ENCODE data around the gene MACROD2. TPM values are rescaled to one million over a fixed set of nuclear protein-coding genes. Genes with fewer than 3 reads are reported as not detected.

MACROD2 gene
- total RNA-seq, 1 experiment from 2014 or later, result 3.7 TPM

DNA sequence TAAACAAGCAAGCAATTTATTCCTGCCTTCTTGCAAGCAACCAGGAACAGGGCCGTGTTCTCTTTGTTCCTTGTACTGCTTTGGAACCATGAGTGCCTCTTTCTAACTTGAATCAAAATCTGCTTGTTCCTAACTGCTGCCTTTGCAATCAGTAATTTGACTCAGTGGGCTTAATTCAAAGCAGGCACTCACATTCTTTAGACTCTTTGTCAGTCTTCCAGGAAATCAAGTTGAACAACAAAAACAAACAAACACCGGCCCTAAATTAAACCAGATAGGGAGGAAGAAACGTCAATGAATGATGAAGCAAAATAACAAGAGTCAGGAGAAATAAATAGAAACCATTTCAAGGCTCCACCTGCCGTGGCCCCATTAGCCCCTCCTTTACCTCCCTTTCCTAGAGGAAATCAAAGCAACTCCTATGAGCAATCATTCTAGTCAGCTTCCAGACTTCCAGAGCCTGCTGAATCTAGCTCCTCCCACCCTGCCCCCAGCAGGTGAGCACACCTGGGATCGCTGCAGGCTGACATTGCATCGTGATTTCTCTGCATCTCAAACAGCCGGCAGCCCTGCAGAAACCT lies 924.3 kb downstream of the MACROD2 start:
- no peak overlapping the region for H3K27ac ChIP-seq (ENCODE audit: low read depth, low read length)
- DNase-seq (ENCODE audit: low read depth, low spot score) (peak; percentile 6), ATAC-seq (peak; percentile 76)
- ChIA-PET RAD21 (ENCODE audit: low non-redundant PET in 1 of 2, low total read pairs in 2 of 2, uncharacterized antibody in 2 of 2, unreplicated experiment in 2 of 2) (no interaction called here), CTCF (no interaction called here), POLR2A (no interaction called here)
- no peaks in the 10 kb centered on the region for H3K36me3 ChIP-seq (ENCODE audit: control insufficient read depth in 1 of 2, insufficient read depth in 2 of 2, low read length in 2 of 2)
- no peaks in the 10 kb centered on the region for H3K27me3 ChIP-seq (ENCODE audit: insufficient read depth, low read length)
- H4K20me1 ChIP-seq (ENCODE audit: insufficient read depth), result no peaks in the 10 kb centered on the region
- BruUV-seq (replicated peaks), result no TSS peak
- H3K9ac ChIP-seq (ENCODE audit: low read length), result no peak overlapping the region
- H2AFZ ChIP-seq (ENCODE audit: low read depth, low read length, poor library complexity, severe bottlenecking), result peak overlapping the region; percentile 39
- no peaks in the 10 kb centered on the region for H3K9me3 ChIP-seq (ENCODE audit: control insufficient read depth in 1 of 2, insufficient read depth in 1 of 2, low read depth in 1 of 2, low read length in 2 of 2)
- H3K4me2 ChIP-seq (ENCODE audit: low read length), result peak overlapping the region; percentile 50
- H3K79me2 ChIP-seq (ENCODE audit: insufficient read depth, low read length), result no peaks in the 10 kb centered on the region
- peaks cover 4 to 9% of the 10 kb centered on the region in 2 experiments; a peak in 2 of 4 replicates for H3K4me1 ChIP-seq (ENCODE audit: control insufficient read depth in 1 of 2, insufficient read depth in 2 of 2, low read length in 2 of 2)
- intact Hi-C loops (cut with micrococcal nuclease), result no loop called here
- TF ChIP-seq, protein P1, sequence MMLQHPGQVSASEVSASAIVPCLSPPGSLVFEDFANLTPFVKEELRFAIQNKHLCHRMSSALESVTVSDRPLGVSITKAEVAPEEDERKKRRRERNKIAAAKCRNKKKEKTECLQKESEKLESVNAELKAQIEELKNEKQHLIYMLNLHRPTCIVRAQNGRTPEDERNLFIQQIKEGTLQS (IDR thresholded peaks at IDR 0.05), result no peak
- no peak for TF ChIP-seq SRF (IDR thresholded peaks at IDR 0.05; ENCODE audit: low read depth)
- TF ChIP-seq CEBPB (IDR thresholded peaks at IDR 0.05; ENCODE audit: low read depth), result no peak
- TF ChIP-seq ZNF274 (IDR thresholded peaks at IDR 0.05; ENCODE audit: low read depth, low read length), result no peak
- TF ChIP-seq REST (IDR thresholded peaks at IDR 0.05; ENCODE audit: low read depth), result no peak
- TF ChIP-seq POLR2A (IDR thresholded peaks at IDR 0.05; ENCODE audit: borderline replicate concordance, extremely low read depth, insufficient read depth, insufficient read length), result no peak
- no peak for TF ChIP-seq CBX3 (IDR thresholded peaks at IDR 0.05; ENCODE audit: low read depth)
- no peak for TF ChIP-seq JUND (IDR thresholded peaks at IDR 0.05)
- TF ChIP-seq YY1 (IDR thresholded peaks at IDR 0.05; ENCODE audit: extremely low read depth, insufficient replicate concordance, low read depth, low read length), result no peak
- no peak for TF ChIP-seq EZH2phosphoT487 (IDR thresholded peaks at IDR 0.05; ENCODE audit: borderline replicate concordance)
- TF ChIP-seq EZH2 (IDR thresholded peaks at IDR 0.05), result no peak
- TF ChIP-seq TCF7L2 (IDR thresholded peaks at IDR 0.05; ENCODE audit: borderline replicate concordance, extremely low read depth, insufficient read depth, insufficient read length), result no peak
- no peak for TF ChIP-seq RAD21 (IDR thresholded peaks at IDR 0.05; ENCODE audit: low read depth)
- no peak for TF ChIP-seq POLR2AphosphoS5 (IDR thresholded peaks at IDR 0.05; ENCODE audit: low read depth, low read length)
- TF ChIP-seq MAX (IDR thresholded peaks at IDR 0.05), result no peak
- no peak for TF ChIP-seq ELF1 (IDR thresholded peaks at IDR 0.05; ENCODE audit: borderline replicate concordance, low read depth)
- no peak for TF ChIP-seq FOSL1 (IDR thresholded peaks at IDR 0.05; ENCODE audit: low read depth)
- TF ChIP-seq ZFX (IDR thresholded peaks at IDR 0.05), result no peak
- H3K4me3 ChIP-seq (replicated peaks in 1 of 2; ENCODE audit: low read depth in 1 of 2, low read length in 2 of 2), result no peak overlapping the region; a peak in 1 of 4 replicates
- no peaks in the 10 kb centered on the region for H3K9me2 ChIP-seq (ENCODE audit: insufficient read depth)

Data from HCT116 (cell line).